ENCODE measurements around the gene FAM50B. TPM values are rescaled to one million over a fixed set of nuclear protein-coding genes. Genes with fewer than 3 reads are reported as not detected.

FAM50B gene
- total and polyA plus RNA-seq, 2 of the 13 experiments (the other 11 are each of a cell fraction or from before 2014, with no cell fraction given): 0.05 TPM; not detected in 1

GRCh38 chr6:3804964-3805363 lies 44.2 kb upstream of the FAM50B start:
- POLR2A ChIA-PET: interaction anchor here (1.1 to 3.0 kb wide), 6 partner anchors 8 to 128 kb away, joined by 3 to 40 read pairs (median 8); no protein-coding TSS in a partner anchor
- no peak for FAIRE-seq
- 100% methylated on average over 2 of the region's 2 CpGs for WGBS (ENCODE audit: low lambda C conversion rate)

GRCh38 chr6:3805448-3806123 lies 43.6 kb upstream of the FAM50B start:
- Histone ChIP-seq H3K27me3 (ENCODE audit: control insufficient read depth in 1 of 2, insufficient read depth in 2 of 2, low read length in 2 of 2) (no peaks in the 10 kb centered on the region), H3K4me2 (ENCODE audit: low read depth, low read length) (peak overlapping the region; percentile 93), H4K20me1 (ENCODE audit: insufficient read depth, low read length) (no peaks in the 10 kb centered on the region), H2AFZ (ENCODE audit: low read length) (no peak overlapping the region), H3K9ac (ENCODE audit: insufficient read depth, low read depth, low read length) (peak overlapping the region; percentile 86), H3K27ac (ENCODE audit: extremely low read length, insufficient read depth, low read length) (peak overlapping the region; percentile 99), H3K79me2 (ENCODE audit: insufficient read depth, low read length) (no peaks in the 10 kb centered on the region), H3K4me1 (ENCODE audit: insufficient read depth, low read length) (peaks cover 70% of the 10 kb centered on the region), H3K4me3 (replicated peaks in 1 of 3; ENCODE audit: insufficient read depth in 1 of 3, low read depth in 2 of 3, low read length in 3 of 3) (peak overlapping the region; percentile 40 to 63 (median 44); a peak in 5 of 6 replicates), H3K9me3 (ENCODE audit: low read length) (no peaks in the 10 kb centered on the region), H3K36me3 (replicated peaks in 1 of 2; ENCODE audit: control insufficient read depth in 1 of 2, insufficient read depth in 2 of 2, low read length in 2 of 2) (no peaks in the 10 kb centered on the region)
- TSS peak; percentile 99 for BruUV-seq (replicated peaks)
- DNase-seq (ENCODE audit: low spot score) (peak; percentile 85), FAIRE-seq (peak; percentile 63), ATAC-seq (peak; percentile 57)
- POLR2A ChIA-PET: interaction anchor here (0.8 to 3.8 kb wide), 18 partner anchors 9 to 216 kb away, joined by 3 to 40 read pairs (median 6); a partner anchor contains a TSS
- 54% methylated on average over 8 of the region's 8 CpGs for WGBS (ENCODE audit: low lambda C conversion rate)
- CTCF ChIA-PET (ENCODE audit: low intra/inter-chr PET ratio, low total read pairs): no interaction called here
- intact Hi-C loops (cut with micrococcal nuclease; ENCODE audit: unreplicated experiment): loop anchor here (1.0 to 5.0 kb wide), 3 partner anchors 16 to 53 kb away; partner anchors contain the start of gene PXDC1
- in situ Hi-C loops (cut with HindIII; ENCODE audit: extremely low pct_ligation_motif_present, low pct_unique_long_range_greater_than_20kb): no loop called here
- TF ChIP-seq PLRG1 (conservative IDR thresholded peaks at IDR 0.05) (no peak), ZSCAN20 (CRISPR knock-in tag; IDR thresholded peaks at IDR 0.05; ENCODE audit: borderline replicate concordance) (no peak), ZNF547 (CRISPR knock-in tag; IDR thresholded peaks at IDR 0.05) (no peak), ZNF33A (CRISPR knock-in tag; IDR thresholded peaks at IDR 0.05; ENCODE audit: borderline replicate concordance) (peak; percentile 82; the same call in 1 of the 2 replicates), KAT8 (CRISPR knock-in tag; IDR thresholded peaks at IDR 0.05) (no peak), ZNF253 (CRISPR knock-in tag; IDR thresholded peaks at IDR 0.05; ENCODE audit: borderline replicate concordance) (no peak), DZIP1 (CRISPR knock-in tag; IDR thresholded peaks at IDR 0.05) (no peak), SNAPC5 (CRISPR knock-in tag; IDR thresholded peaks at IDR 0.05; ENCODE audit: borderline replicate concordance) (no peak), ZNF75D (CRISPR knock-in tag; IDR thresholded peaks at IDR 0.05; ENCODE audit: borderline replicate concordance) (no peak), SATB2 (CRISPR knock-in tag; IDR thresholded peaks at IDR 0.05) (no peak), FOXC1 (CRISPR knock-in tag; IDR thresholded peaks at IDR 0.05; ENCODE audit: borderline replicate concordance) (no peak)

More at GRCh38 chr6:3804964-3805363, 44.2 kb upstream of the FAM50B start:
- Histone ChIP-seq H3K79me2 (ENCODE audit: insufficient read depth, low read length) (no peaks in the 10 kb centered on the region), H3K36me3 (replicated peaks in 1 of 2; ENCODE audit: control insufficient read depth in 1 of 2, insufficient read depth in 2 of 2, low read length in 2 of 2) (no peaks in the 10 kb centered on the region), H3K4me3 (replicated peaks in 1 of 3; ENCODE audit: insufficient read depth in 1 of 3, low read depth in 2 of 3, low read length in 3 of 3) (no peak overlapping the region), H3K9me3 (ENCODE audit: low read length) (no peaks in the 10 kb centered on the region), H4K20me1 (ENCODE audit: insufficient read depth, low read length) (no peaks in the 10 kb centered on the region), H3K4me1 (ENCODE audit: insufficient read depth, low read length) (peaks cover 77% of the 10 kb centered on the region), H3K27ac (ENCODE audit: extremely low read length, insufficient read depth, low read length) (peak overlapping the region; percentile 99), H3K27me3 (ENCODE audit: control insufficient read depth in 1 of 2, insufficient read depth in 2 of 2, low read length in 2 of 2) (no peaks in the 10 kb centered on the region), H2AFZ (ENCODE audit: low read length) (no peak overlapping the region), H3K4me2 (ENCODE audit: low read depth, low read length) (no peak overlapping the region), H3K9ac (ENCODE audit: insufficient read depth, low read depth, low read length) (no peak overlapping the region)
- ATAC-seq (no peak), DNase-seq (ENCODE audit: low spot score) (no peak)
- intact Hi-C loops (cut with micrococcal nuclease; ENCODE audit: unreplicated experiment) (loop anchor here (5.0 kb wide), 1 partner anchor 53 kb away; the partner anchor contains the start of gene PXDC1), in situ Hi-C loops (cut with HindIII; ENCODE audit: extremely low pct_ligation_motif_present, low pct_unique_long_range_greater_than_20kb) (no loop called here)
- no TSS peak for BruUV-seq (replicated peaks)
- TF ChIP-seq MXD4 (CRISPR knock-in tag; IDR thresholded peaks at IDR 0.05) (no peak), ATF4 (CRISPR knock-in tag; IDR thresholded peaks at IDR 0.05) (0 out of 4 replicates have a peak, but pooled peaks of 1 of the 2 experiments have one; percentile 22)
- CTCF ChIA-PET (ENCODE audit: low intra/inter-chr PET ratio, low total read pairs): no interaction called here

Measured in HepG2 (cell line).